ENCODE data around the gene H1-8. TPM values are rescaled to one million over a fixed set of nuclear protein-coding genes. Genes with fewer than 3 reads are reported as not detected.

Gene H1-8
- total RNA-seq, 1 donor from 2014 or later, result not detected

GRCh38 chr3:129556890-129557547, 14.0 kb downstream of the H1-8 start:
- DNase-seq, result no peak

GRCh38 chr3:129557548-129557894, 14.5 kb downstream of the H1-8 start:
- no peak for DNase-seq

GRCh38 chr3:129558081-129558771, 15.3 kb downstream of the H1-8 start:
- no peak for DNase-seq

DNA sequence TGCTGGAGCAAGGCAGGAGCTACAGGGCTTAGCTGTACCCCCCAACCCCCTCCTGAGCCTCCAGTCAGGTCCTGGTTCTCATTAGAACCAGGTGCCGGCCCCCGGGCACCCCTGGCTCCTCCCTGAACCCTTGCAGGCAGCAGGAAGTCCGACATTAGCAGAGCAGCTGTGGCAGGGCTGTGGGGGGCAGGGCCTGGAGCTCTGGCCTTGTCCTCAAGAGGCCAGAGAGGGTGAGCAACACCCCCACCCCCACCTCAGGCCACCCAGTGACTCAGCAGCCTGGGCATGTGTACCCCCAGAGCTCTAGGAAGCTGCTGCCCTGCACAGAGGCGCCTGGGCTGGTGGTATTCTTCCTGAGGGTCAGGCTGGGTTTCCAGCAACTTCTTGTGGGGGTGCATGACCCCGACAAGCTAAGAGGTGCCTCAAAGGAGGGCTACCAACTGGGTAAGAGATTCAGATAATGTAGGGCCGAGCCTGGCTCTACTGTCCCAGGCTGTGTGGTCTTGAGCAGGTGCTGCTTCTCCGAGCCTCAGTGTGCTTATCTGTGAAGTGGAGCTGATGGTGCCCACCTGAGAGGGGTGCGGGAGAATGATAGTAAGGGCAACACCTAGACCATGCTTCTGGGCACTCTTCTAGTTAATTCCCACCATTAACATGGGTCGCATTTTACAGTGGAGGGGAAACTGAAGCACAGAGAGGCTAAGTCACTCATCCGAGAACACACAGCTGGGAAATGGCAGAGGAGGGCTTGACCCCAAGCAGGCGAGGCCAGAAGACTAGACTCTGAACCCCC, 16.0 kb downstream of the H1-8 start:
- peak; percentile 72 for DNase-seq

GRCh38 chr3:129559565-129560079, 16.6 kb downstream of the H1-8 start:
- DNase-seq, result no peak

DNA sequence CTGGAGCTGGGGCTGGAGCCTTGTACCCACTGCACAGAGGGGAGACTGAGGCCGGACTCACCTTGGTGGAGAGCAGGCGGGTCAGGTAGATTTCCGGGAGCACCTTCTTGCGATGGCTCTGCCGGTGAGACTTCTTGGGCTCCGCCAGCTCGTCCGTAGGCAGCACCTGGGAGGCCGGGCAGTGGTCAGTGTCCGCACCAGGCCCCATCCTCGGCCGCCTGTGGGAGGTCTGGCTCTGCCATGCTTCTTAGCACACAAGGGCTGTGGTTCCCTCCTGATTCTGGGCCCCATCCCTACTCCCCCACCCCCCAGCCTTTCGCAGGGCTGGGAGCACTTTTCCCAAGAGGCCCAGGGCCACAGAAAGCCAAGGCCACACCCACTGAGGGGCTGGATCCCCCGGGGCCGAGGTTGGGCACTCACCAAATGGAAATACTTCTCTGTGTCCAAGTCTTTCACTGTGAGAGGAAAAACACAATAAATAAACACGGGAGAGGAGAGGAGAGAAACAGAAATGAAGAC, 17.4 kb downstream of the H1-8 start:
- no peak for DNase-seq

GRCh38 chr3:129560911-129561594, 18.1 kb downstream of the H1-8 start:
- DNase-seq, result peak; percentile 78

DNA sequence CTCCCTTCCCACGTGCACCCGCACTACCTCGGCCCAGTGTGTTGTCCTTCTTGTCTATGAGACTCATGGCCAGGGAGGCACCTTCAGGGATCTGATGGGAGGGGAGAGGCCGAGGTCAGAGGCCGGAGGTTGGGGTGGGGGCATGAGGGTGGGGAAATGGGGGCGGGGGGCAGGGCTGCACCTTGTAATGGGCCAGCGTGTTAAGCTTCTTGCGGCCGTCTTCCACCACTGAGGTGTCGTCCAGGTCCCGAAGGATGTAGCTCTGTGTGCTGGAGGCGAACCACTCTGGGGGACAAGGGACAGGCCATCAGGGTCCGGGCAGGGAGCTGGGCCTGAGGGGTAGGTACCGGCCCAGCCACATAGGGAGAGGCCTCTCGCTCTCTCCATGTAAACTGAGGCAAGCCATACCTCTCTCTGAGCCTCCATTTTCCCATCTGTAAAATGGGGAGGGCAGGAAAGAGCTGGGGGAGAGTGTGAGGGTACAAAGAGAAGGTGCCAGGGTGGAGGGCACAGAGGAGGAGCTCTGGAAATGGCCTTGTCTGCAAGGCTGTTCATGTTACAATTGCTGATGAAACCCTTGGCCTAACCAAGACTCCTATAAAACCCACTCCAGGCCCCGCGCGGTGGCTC, 18.8 kb downstream of the H1-8 start:
- no peak for DNase-seq

GRCh38 chr3:129562803-129563202, 19.8 kb downstream of the H1-8 start:
- DNase-seq, result no peak

GRCh38 chr3:129563332-129563731, 20.4 kb downstream of the H1-8 start:
- DNase-seq, result no peak

DNA sequence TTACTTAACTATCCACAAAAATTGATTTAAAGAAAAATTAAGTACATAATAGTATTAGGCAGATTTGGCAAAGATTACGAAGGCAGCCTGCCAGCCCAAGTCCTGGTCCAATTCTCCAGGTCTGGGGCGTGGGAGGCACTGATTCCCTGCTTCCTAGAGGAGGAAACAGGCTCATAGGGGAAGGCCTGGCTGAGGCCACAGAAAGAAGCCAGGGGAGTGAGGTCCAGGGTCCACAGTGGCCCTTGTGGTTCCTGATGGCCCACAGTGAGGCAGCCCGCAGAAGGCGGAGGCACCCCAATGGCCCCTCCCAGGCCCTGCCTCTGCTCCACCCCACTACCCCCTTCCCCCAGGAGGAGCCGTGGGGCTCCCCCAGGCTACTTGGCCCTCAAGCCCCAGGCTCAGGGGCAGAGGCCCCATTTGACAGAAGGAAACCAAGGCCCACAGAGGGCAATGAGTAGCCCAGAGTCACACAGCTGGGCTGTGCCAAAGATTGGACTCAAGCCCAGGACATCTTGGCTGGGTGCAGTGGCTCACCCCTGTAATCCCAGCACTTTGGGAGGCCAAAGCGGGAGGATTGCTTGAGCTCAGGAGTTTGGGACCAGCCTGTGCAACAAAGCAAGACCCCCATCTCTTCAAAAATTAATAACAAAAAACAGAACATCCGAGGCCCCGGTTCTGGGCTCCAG, 21.0 kb downstream of the H1-8 start:
- no peak for DNase-seq

GRCh38 chr3:129564981-129565644, 22.1 kb downstream of the H1-8 start:
- DNase-seq, result no peak

DNA sequence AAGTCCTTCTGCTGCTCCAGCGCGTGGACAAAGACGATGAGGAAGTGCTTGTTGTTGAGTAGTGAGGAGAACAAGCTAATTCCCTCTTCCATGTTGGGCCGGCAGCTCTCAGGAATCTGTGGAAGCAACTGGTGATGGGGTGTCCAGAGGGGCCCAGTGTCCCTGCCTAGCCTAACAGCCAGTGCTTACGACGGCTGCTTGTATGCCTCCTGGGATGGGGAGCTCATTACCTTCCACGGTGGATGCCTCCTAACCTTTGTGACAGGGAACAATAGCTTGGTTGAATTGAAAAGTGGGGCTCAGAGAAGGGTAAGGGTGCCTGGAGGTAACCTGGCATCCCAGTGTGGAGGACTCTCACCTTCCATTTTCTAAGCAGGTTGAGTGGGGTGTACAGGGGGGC, 22.9 kb downstream of the H1-8 start:
- DNase-seq, result no peak

DNA sequence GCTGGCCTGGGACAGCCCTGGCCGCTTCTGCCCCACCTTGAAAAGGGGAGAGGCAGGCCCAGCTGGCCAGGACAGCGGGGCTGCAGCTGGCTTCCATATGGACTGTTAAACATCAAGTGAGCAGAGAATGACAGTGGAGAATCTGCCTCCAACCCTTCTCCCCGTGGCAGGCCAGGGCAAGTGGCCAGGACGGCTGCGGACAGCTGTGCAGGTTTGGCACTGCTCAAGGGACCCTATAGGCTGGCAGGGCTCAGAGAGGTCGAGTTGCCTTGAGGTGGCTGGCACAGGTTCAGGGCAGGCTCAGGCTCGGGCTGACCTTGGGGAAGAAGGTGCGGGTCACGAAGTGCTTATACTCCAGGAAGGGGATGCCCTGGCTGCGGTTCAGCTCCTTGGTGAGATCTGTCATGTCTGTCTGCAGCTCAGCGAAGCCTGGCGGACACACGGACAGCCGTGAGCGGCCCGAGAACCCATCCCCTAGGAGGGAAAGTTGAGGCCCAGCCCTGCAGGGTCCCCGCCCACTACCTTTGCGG, 24.3 kb downstream of the H1-8 start:
- no peak for DNase-seq

DNA sequence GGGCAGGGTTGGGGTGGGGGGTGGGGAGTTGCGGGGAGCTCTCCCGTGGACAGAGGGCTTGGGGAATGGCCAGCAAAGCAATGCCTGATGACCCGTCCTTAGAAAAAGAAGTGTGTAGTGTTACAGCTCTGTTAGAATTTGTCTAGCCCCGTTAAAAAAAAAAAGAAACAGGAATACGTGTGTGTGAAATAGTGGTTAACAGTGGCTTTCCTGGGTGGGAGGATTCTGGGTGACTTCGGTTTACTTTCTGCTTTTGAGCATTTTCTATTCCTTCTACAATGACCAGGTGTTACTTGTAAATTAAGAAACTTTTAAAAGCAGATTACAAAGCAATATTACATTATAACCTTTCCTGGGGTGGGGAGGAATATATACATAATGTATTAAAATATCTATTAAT, 25.0 kb downstream of the H1-8 start:
- no peak for DNase-seq

DNA sequence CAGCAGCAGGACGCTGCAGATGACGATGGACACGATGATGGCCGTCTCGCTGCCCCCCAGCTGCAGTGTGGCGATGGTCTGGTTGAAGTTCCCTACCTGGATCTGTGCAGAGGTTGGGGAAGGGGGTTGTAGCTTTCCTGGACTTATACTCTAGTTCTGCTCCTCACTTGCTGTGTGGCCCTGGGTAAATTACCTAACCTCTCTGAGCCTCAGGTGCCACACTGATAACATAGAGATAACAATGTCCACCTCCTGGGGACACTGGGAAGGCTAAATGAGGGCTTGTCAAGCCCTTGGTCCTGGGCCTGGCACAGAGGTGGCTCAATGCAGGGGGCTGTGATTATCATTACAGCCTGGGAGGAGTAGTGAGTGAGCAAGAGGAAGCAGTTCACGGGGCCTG, 26.9 kb downstream of the H1-8 start:
- DNase-seq, result no peak

DNA sequence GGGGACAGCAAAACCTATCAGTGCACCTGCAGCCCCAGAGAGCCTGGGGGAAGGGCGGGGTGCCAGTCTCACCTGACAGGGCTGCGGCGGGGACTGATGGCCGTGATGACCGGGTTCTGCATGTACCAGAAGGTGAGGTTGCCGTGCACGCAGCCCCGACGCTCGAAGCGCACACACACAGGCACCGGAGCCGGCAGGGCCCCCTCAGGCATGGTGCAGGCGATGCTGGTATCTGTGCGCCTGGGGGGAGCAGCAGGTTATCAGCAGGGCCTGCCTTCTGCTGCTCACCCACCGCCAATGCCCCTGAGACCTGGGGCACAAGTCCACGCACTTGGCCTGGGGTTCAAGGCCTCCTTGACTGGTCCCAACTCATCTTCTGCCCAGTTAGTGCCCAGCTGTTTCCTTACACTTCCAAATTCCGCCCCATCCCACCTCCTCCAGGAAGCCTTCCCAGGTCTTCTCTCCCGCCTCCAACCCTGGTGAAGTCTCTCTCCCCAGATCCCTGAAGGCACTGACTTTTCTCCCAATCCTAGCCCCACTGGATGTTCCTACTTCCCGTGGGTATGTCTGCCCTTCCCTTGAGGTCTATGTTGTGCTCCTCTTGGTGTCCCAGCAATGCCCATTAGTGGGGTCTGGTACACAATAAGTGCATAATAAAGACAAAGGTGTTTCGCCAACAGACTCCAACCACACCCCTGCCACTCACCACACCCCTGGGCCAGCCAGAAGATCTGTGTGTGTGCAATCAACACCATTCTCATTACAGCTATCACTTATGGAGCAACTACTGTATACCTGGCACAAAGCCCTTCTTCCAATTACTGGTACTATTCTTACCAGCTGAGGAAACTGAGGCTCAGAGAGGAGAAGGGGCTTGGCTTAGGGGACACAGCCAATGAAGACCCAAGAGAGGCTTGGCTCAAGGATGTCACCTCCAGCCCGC, 28.9 kb downstream of the H1-8 start:
- no peak for DNase-seq

DNA sequence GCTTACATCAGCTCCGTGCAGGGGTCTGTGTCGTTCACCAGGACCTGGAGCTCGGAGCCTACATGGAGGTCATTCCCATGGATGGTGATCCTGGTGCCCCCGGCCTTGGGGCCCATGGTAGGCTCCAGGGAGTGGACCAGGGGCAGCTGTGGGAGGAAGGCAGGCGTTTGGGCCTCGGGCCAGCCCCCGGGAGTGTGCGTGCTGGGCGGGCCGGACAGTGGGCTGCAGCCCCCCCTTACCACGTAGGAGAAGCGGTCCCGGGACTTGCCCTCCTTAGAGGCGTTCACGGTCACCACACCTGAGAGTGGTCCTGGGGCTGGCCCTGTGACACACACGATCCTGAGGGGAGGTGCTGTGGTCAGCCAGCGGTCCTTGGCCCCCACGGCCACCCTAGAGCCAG, 29.6 kb downstream of the H1-8 start:
- DNase-seq, result no peak

GRCh38 chr3:129573493-129573892, 30.5 kb downstream of the H1-8 start:
- no peak for DNase-seq

- no peak for DNase-seq
These were observed 31.2 kb downstream of the H1-8 start for GRCh38 chr3:129574206-129574605.

Data from dermis blood vessel endothelial cell (primary cell).